NCI-H2081 (cell line): ENCODE data around the gene MID1.

Source experiments
- DNase-seq, 2 experiments: peaks; one replicate each; lab custom pipeline; 2025; lab: John Stamatoyannopoulos, UW

Gene MID1

GRCh38 chrX:10529344-10529743 is 91.0 kb downstream of the MID1 start:
- no peak for DNase-seq

- no peak for DNase-seq
These were observed 93.9 kb downstream of the MID1 start for GRCh38 chrX:10526451-10526850.

GRCh38 chrX:10525381-10526120 is 94.8 kb downstream of the MID1 start:
- DNase-seq, result no peak

GRCh38 chrX:10524578-10524977 is 95.8 kb downstream of the MID1 start:
- no peak for DNase-seq

- no peak for DNase-seq
These were observed 100.6 kb downstream of the MID1 start for GRCh38 chrX:10519761-10520160.

GRCh38 chrX:10519278-10519677 is 101.1 kb downstream of the MID1 start:
- no peak for DNase-seq

- no peak for DNase-seq
These were observed 102.3 kb downstream of the MID1 start for GRCh38 chrX:10518073-10518472.

GRCh38 chrX:10516781-10517322 is 103.5 kb downstream of the MID1 start:
- DNase-seq, result no peak

- no peak for DNase-seq
These were observed 105.5 kb downstream of the MID1 start for GRCh38 chrX:10514891-10515290.

GRCh38 chrX:10513974-10514373 is 106.4 kb downstream of the MID1 start:
- DNase-seq, result no peak

- no peak for DNase-seq
These were observed 107.6 kb downstream of the MID1 start for GRCh38 chrX:10512741-10513140.

- DNase-seq, result no peak
These were observed 108.1 kb downstream of the MID1 start for GRCh38 chrX:10512258-10512657.

GRCh38 chrX:10509397-10509796 is 111.0 kb downstream of the MID1 start:
- no peak for DNase-seq

- no peak for DNase-seq
These were observed 111.5 kb downstream of the MID1 start for GRCh38 chrX:10508891-10509290.

- no peak for DNase-seq
These were observed 112.5 kb downstream of the MID1 start for GRCh38 chrX:10507876-10508275.

- DNase-seq, result no peak
These were observed 113.2 kb downstream of the MID1 start for GRCh38 chrX:10507181-10507580.

GRCh38 chrX:10506781-10507180 is 113.6 kb downstream of the MID1 start:
- no peak for DNase-seq

GRCh38 chrX:10505726-10506125 is 114.7 kb downstream of the MID1 start:
- DNase-seq, result no peak

- DNase-seq, result no peak
These were observed 117.4 kb downstream of the MID1 start for GRCh38 chrX:10502961-10503360.

GRCh38 chrX:10501611-10502010 is 118.8 kb downstream of the MID1 start:
- DNase-seq, result no peak

- no peak for DNase-seq
These were observed 123.9 kb downstream of the MID1 start for GRCh38 chrX:10496345-10496965.

- DNase-seq, result no peak
These were observed 124.7 kb downstream of the MID1 start for GRCh38 chrX:10495677-10496076.

- no peak for DNase-seq
These were observed 128.1 kb downstream of the MID1 start for GRCh38 chrX:10492250-10492649.

GRCh38 chrX:10486373-10486772 is 134.0 kb downstream of the MID1 start:
- no peak for DNase-seq
